Loucy (cell line): Measurements from ENCODE around the gene EHBP1L1.

Experiments
- H2AFZ ChIP-seq: fragments of 200-600 bp; sonication (generic); 2 replicates; pipeline ENCODE4 v1.6.0; 2016; ENCODE audit warnings: antibody characterized with exemption, mild to moderate bottlenecking, low read length, moderate library complexity
- H3F3A ChIP-seq: fragments of 200-600 bp; 2 replicates; pipeline ENCODE4 v1.6.0; 2016; ENCODE audit warnings: antibody characterized with exemption, low read depth, mild to moderate bottlenecking
- H3K27me3 ChIP-seq: fragments of 200-600 bp; sonication (generic); 2 replicates; pipeline ENCODE4 v1.6.1; 2014; ENCODE audit warnings: low read length, mild to moderate bottlenecking; ENCODE audit not compliant: insufficient read depth, poor library complexity, severe bottlenecking
- H3K36me3 ChIP-seq: fragments of 200-600 bp; sonication (generic); 2 replicates; pipeline ENCODE4 v1.6.1; 2016; ENCODE audit warnings: low read length; ENCODE audit not compliant: insufficient read depth
- H3K4me1 ChIP-seq: fragments of 200-600 bp; sonication (generic); 2 replicates; pipeline ENCODE4 v1.5.1; 2014; ENCODE audit warnings: low read length, mild to moderate bottlenecking; ENCODE audit not compliant: insufficient read depth, poor library complexity, severe bottlenecking
- H3K4me2 ChIP-seq: fragments of 200-600 bp; sonication (generic); 2 replicates; pipeline ENCODE4 v1.6.0; 2014; ENCODE audit warnings: antibody characterized with exemption, low read length, low read depth, mild to moderate bottlenecking; ENCODE audit not compliant: poor library complexity, severe bottlenecking
- H3K4me3 ChIP-seq: fragments of 200-600 bp; sonication (generic); 2 replicates; pipeline ENCODE4 v1.5.1; 2014; ENCODE audit warnings: low read length, mild to moderate bottlenecking, mixed read lengths; ENCODE audit not compliant: poor library complexity, severe bottlenecking
- H3K79me2 ChIP-seq: fragments of 200-600 bp; sonication (generic); 2 replicates; pipeline ENCODE4 v1.6.1; 2014; ENCODE audit warnings: low read length; ENCODE audit not compliant: insufficient read depth
- H3K9ac ChIP-seq: fragments of 200-600 bp; sonication (generic); 2 replicates; pipeline ENCODE4 v1.6.0; 2014; ENCODE audit warnings: mild to moderate bottlenecking, low read depth, low read length, moderate library complexity; ENCODE audit not compliant: poor library complexity, severe bottlenecking
- H3K9me2 ChIP-seq: fragments of 200-600 bp; sonication (generic); replicated peaks from 2 replicates; pipeline ENCODE4 v1.6.1; 2016; ENCODE audit warnings: low read depth, low read length, mixed read lengths
- H3K9me3 ChIP-seq: fragments of 200-600 bp; sonication (generic); 2 replicates; pipeline ENCODE4 v1.6.1; 2014; ENCODE audit warnings: mild to moderate bottlenecking, antibody characterized with exemption, low read length, low read depth; ENCODE audit not compliant: insufficient read depth
- H4K20me1 ChIP-seq: fragments of 200-600 bp; sonication (generic); 2 replicates; pipeline ENCODE4 v1.6.0; 2014; ENCODE audit warnings: antibody characterized with exemption, low read length, mild to moderate bottlenecking; ENCODE audit not compliant: insufficient read depth, poor library complexity, severe bottlenecking
- EZH2phosphoT487 ChIP-seq: fragments of 200-600 bp; IDR thresholded peaks from 2 replicates; pipeline ENCODE4 v1.6.1; 2018; ENCODE audit warnings: antibody characterized with exemption, mild to moderate bottlenecking, moderate library complexity, borderline replicate concordance
- TF ChIP-seq, protein P1 (sequence below): fragments of 200-600 bp; sonication (generic); conservative IDR thresholded peaks from 2 replicates; pipeline ENCODE4 v1.5.1; 2014; ENCODE audit warnings: mild to moderate bottlenecking, antibody characterized with exemption, low read length

The EHBP1L1 gene

DNA sequence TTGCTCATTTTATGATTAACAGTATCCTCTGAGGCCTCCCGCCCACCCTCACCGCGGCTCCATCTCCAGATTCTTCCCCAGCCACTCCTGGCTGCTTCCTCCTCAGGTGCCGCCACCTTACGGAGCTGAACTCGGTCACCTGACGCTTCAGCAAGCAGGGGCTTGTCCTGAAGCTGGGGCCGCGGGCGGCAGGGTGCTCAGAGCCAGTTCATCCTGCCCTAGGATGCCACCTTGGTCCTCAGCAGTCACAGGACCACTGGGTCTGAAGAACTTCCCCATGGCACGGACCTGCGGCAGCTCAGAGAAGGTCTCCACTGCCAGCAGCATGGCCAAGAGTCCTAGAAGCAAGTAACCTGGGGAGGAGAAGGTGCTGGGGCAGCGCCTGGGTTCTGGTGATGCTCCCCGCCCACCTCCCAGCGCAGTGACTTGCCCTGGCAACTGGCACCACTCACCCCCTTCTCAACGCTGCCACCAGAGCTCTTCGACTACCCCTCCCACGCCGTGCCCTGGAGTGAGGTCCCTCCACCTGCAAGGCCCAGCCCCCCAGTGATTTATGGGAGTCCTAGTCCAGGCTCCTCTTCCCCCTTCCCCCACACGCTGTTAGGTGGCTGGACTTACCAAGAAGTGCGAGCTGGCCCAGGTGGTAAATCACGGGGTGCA is 17.1 kb downstream of the EHBP1L1 start:
- Histone ChIP-seq H2AFZ (no peak overlapping the region), H3K4me2 (no peak overlapping the region), H3K27me3 (no peaks in the 10 kb centered on the region), H3K4me1 (peaks cover 18% of the 10 kb centered on the region), H3K36me3 (peaks cover 3% of the 10 kb centered on the region; the same call in 1 of the 2 replicates), H3K9me3 (no peaks in the 10 kb centered on the region), H3K4me3 (no peak overlapping the region), H3K79me2 (no peaks in the 10 kb centered on the region), H3F3A (no peaks in the 10 kb centered on the region), H3K9ac (no peak overlapping the region), H3K9me2 (no peaks in the 10 kb centered on the region), H4K20me1 (peaks cover 2% of the 10 kb centered on the region)
- no peak for TF ChIP-seq EZH2phosphoT487
- TF ChIP-seq, protein P1, sequence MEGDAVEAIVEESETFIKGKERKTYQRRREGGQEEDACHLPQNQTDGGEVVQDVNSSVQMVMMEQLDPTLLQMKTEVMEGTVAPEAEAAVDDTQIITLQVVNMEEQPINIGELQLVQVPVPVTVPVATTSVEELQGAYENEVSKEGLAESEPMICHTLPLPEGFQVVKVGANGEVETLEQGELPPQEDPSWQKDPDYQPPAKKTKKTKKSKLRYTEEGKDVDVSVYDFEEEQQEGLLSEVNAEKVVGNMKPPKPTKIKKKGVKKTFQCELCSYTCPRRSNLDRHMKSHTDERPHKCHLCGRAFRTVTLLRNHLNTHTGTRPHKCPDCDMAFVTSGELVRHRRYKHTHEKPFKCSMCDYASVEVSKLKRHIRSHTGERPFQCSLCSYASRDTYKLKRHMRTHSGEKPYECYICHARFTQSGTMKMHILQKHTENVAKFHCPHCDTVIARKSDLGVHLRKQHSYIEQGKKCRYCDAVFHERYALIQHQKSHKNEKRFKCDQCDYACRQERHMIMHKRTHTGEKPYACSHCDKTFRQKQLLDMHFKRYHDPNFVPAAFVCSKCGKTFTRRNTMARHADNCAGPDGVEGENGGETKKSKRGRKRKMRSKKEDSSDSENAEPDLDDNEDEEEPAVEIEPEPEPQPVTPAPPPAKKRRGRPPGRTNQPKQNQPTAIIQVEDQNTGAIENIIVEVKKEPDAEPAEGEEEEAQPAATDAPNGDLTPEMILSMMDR = no peak

DNA sequence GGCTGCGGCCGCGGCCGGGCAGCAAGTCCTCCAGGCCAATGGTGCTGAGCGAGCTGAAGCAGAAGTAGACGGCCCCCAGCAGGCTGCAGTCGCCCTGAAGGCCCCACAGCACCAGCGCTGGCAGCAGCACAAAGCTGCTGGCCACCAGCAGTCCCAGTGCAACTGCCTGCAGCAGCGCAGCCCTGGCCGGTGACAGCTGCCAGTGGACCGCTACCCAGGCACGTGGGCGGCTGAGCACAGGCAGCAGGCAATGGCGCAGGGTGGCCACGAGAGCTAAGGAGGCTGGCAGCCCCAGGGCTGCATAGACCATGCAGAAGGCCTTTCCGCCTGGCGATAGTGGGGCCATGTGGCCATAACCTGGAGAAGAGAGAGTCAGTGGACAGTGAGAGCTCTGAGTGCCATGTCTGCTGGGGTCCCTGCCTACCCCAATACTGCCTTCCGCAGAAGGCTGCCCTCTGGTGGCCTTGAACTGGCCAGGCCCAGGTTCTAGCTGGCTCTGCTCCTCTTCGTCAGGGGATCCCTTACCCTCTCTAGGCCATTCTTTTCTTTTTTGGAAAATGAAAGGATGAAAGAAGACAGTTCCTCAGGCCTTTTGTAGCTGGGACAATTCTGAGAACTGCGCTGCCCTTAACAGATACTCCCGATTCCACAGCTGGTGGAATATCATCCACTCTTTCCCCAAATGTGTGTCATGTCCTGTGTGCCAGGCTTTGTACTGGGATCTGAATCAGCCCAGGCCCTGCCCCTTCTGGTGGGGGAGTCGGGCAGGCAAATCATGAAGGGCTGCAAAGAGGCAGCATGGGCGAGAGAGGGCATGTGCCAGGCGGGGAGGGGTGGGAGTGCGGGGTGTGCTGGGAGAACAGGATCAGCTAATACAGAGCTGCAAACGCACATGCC is 17.9 kb downstream of the EHBP1L1 start:
- peaks cover 2% of the 10 kb centered on the region for H4K20me1 ChIP-seq
- H2AFZ ChIP-seq = no peak overlapping the region
- no peaks in the 10 kb centered on the region for H3K9me3 ChIP-seq
- TF ChIP-seq EZH2phosphoT487 = no peak
- TF ChIP-seq, protein P1 = peak; percentile 73
- no peak overlapping the region for H3K9ac ChIP-seq
- H3K9me2 ChIP-seq = no peaks in the 10 kb centered on the region
- H3K4me3 ChIP-seq = no peak overlapping the region
- no peaks in the 10 kb centered on the region for H3K27me3 ChIP-seq
- H3K4me1 ChIP-seq = peaks cover 10% of the 10 kb centered on the region
- no peak overlapping the region for H3K4me2 ChIP-seq
- no peaks in the 10 kb centered on the region for H3F3A ChIP-seq
- peaks cover 6% of the 10 kb centered on the region; the same call in 1 of the 2 replicates for H3K36me3 ChIP-seq
- H3K79me2 ChIP-seq = no peaks in the 10 kb centered on the region

DNA sequence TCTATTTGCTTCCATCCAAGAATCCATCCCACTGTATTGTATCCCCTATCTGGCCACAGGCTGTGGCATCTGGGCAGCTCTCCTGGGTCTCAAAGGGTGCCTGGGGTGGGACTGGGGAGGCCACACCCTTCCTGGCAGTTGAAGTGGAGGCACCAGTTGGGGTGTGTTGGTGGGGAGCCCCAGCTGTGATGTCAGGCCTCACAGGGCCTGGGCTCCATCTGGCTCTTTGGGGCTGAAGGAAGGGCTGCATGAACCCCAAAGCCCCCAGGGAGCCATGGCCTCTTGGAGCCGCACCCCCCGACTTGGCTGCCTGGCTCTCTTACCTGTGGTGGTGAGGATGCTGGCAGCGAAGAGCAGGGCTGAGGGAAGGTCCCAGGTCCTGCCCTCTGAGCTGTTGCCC is 19.3 kb downstream of the EHBP1L1 start:
- H3K4me2 ChIP-seq = no peak overlapping the region
- no peak for TF ChIP-seq EZH2phosphoT487
- TF ChIP-seq, protein P1 = no peak
- H3K4me1 ChIP-seq = no peaks in the 10 kb centered on the region
- no peak overlapping the region for H3K9ac ChIP-seq
- peaks cover 6% of the 10 kb centered on the region; the same call in 1 of the 2 replicates for H3K36me3 ChIP-seq
- H3K79me2 ChIP-seq = no peaks in the 10 kb centered on the region
- H3K27me3 ChIP-seq = no peaks in the 10 kb centered on the region
- H3K9me2 ChIP-seq = no peaks in the 10 kb centered on the region
- no peak overlapping the region for H3K4me3 ChIP-seq
- no peaks in the 10 kb centered on the region for H3K9me3 ChIP-seq
- H2AFZ ChIP-seq = no peak overlapping the region
- no peaks in the 10 kb centered on the region for H4K20me1 ChIP-seq
- H3F3A ChIP-seq = no peaks in the 10 kb centered on the region
